K562 (cell line): ENCODE measurements around the gene PKD2. TPM values are rescaled to one million over a fixed set of nuclear protein-coding genes. Genes with fewer than 3 reads are reported as not detected.
A peak's percentile ranks its signal among the peaks of the same experiment; 100 is the strongest.

Experiments
- ATAC-seq: fragments of 200-7000 bp; cut with Tn5 transposase; 3 replicates; pipeline ENCODE4 v1.9.1; 2020; ENCODE audit warnings: moderate library complexity
- BruUV-seq: library from RNA; stranded (reverse); fragments of 400-500 nt; replicated peaks from 2 replicates; lab custom pipeline; 2021; lab: Mats Ljungman, UMichigan
- CTCF ChIA-PET: fragments of 300-600 bp; formaldehyde crosslinking; extraction: SDS; loops from one replicate; lab custom pipeline; 2021; ENCODE audit warnings: low intra/inter-chr PET ratio; lab: Yijun Ruan, JAX
- POLR2A ChIA-PET: fragments of 300-600, 350-650 bp; sonication (Branson Sonifier 250); formaldehyde crosslinking; extraction: SDS; loops from one replicate; lab custom pipeline; 2021; ENCODE audit warnings: antibody characterized with exemption, inconsistent platforms; lab: Yijun Ruan, JAX
- DNase-seq, 4 experiments: peaks; one replicate each; pipeline versions ENCODE4 v3.0.0 to v3.0.0-alpha.2; 2011 to 2018; ENCODE audit warnings: low spot score in 3 of 4, mixed read lengths in 3 of 4; ENCODE audit errors: extremely low read depth in 1 of 4
- FAIRE-seq: peaks from 2 replicates; lab custom pipeline; 2011; peaks lifted over from hg19 to GRCh38; lab: Jason Lieb, UNC
- H2AFZ ChIP-seq: 2 replicates; pipeline ENCODE4 v1.6.0; 2011; ENCODE audit warnings: low read depth, low read length, control low read depth, inconsistent platforms
- H3K27ac ChIP-seq: fragments of 200-600 bp; 3 replicates; pipeline ENCODE4 v1.8.0; 2011; ENCODE audit warnings: low read depth, mild to moderate bottlenecking, control low read depth, inconsistent platforms, low read length, moderate library complexity, mixed read lengths; ENCODE audit errors: extremely low read depth
- H3K27me3 ChIP-seq, 2 experiments: fragments of 300-600 bp in 1 of 2; 2 replicates in 1 of 2; 3 replicates in 1 of 2; pipeline versions ENCODE4 v1.6.0 to v1.8.0; 2011; ENCODE audit warnings: inconsistent platforms in 2 of 2, low read length in 2 of 2, mild to moderate bottlenecking in 1 of 2, mixed read lengths in 1 of 2, moderate library complexity in 1 of 2; ENCODE audit not compliant: control insufficient read depth in 2 of 2, insufficient read depth in 2 of 2
- H3K36me3 ChIP-seq: fragments of 300-600 bp; 3 replicates; pipeline ENCODE4 v1.8.0; 2011; ENCODE audit warnings: mild to moderate bottlenecking, low read length, inconsistent platforms; ENCODE audit not compliant: control insufficient read depth, insufficient read depth
- H3K4me1 ChIP-seq, 2 experiments: fragments of 200-600 bp in 1 of 2; replicated peaks in 1 of 2; 2 replicates in 1 of 2; 3 replicates in 1 of 2; pipeline versions ENCODE4 v1.5.1 to v1.8.0; 2011; ENCODE audit warnings: inconsistent platforms in 2 of 2, low read length in 2 of 2, mild to moderate bottlenecking in 1 of 2, mixed read lengths in 1 of 2, moderate library complexity in 1 of 2; ENCODE audit not compliant: control insufficient read depth in 2 of 2, insufficient read depth in 2 of 2
- H3K4me2 ChIP-seq: 2 replicates; pipeline ENCODE4 v1.6.1; 2011; ENCODE audit warnings: low read length, control low read depth, inconsistent platforms, mixed read lengths; ENCODE audit not compliant: insufficient read depth
- H3K4me3 ChIP-seq: fragments of 200-600 bp; sonication (generic), shearing (Covaris generic); 2 replicates; pipeline ENCODE4 v1.5.1; 2016; ENCODE audit warnings: control low read depth, inconsistent platforms
- H3K79me2 ChIP-seq: fragments of 200-600 bp; 3 replicates; pipeline ENCODE4 v1.8.0; 2011; ENCODE audit warnings: low read length, inconsistent platforms; ENCODE audit not compliant: control insufficient read depth, insufficient read depth
- H3K9ac ChIP-seq, 2 experiments: 2 replicates each; pipeline versions ENCODE4 v1.6.0 to v1.6.1; 2011; ENCODE audit warnings: low read depth in 2 of 2, low read length in 2 of 2, control low read depth in 1 of 2, inconsistent platforms in 1 of 2, mild to moderate bottlenecking in 1 of 2, mixed read lengths in 1 of 2; ENCODE audit not compliant: insufficient read depth in 1 of 2
- H3K9me1 ChIP-seq: one replicate; pipeline ENCODE4 v1.6.0; 2011; ENCODE audit warnings: inconsistent platforms, mild to moderate bottlenecking, low read length, moderate library complexity; ENCODE audit not compliant: control insufficient read depth, insufficient read depth
- H3K9me3 ChIP-seq: replicated peaks from 2 replicates; pipeline ENCODE4 v1.5.1; 2011; ENCODE audit warnings: low read depth, low read length, inconsistent platforms; ENCODE audit not compliant: control insufficient read depth, insufficient read depth
- H4K20me1 ChIP-seq: replicated peaks from 2 replicates; pipeline ENCODE4 v1.6.1; 2011; ENCODE audit warnings: low read length, inconsistent platforms, mixed read lengths; ENCODE audit not compliant: control insufficient read depth, insufficient read depth
- ATF4 ChIP-seq: fragments of 450-650 bp; formaldehyde crosslinking; IDR thresholded peaks from 2 replicates; pipeline ENCODE4 v1.4.0; 2022; ENCODE audit warnings: mild to moderate bottlenecking, moderate library complexity
- BDP1 ChIP-seq: IDR thresholded peaks from 3 replicates; pipeline ENCODE4 v1.6.1; 2011; ENCODE audit not compliant: insufficient read length, insufficient read depth
- CEBPG ChIP-seq, 3 experiments: fragments of 200-800 bp in 1 of 3; sonication (Bioruptor generic) in 1 of 3; sonication (generic) in 1 of 3; formaldehyde crosslinking in 1 of 3; IDR thresholded peaks in 2 of 3; conservative IDR thresholded peaks in 1 of 3; 2 replicates each; pipeline versions ENCODE4 v1.6.1 to v1.8.0; 2016 to 2022; ENCODE audit warnings: missing compliant biosample characterization in 2 of 3, missing genetic modification characterization in 2 of 3, mild to moderate bottlenecking in 1 of 3, missing genetic modification reagents in 1 of 3
- CREB1 ChIP-seq, 2 experiments: sonication (generic) in 1 of 2; formaldehyde crosslinking in 1 of 2; IDR thresholded peaks; 2 replicates each; pipeline versions ENCODE4 v1.6.1 to v1.8.0; 2012 to 2022; ENCODE audit warnings: inconsistent platforms in 1 of 2, mild to moderate bottlenecking in 1 of 2, missing genetic modification reagents in 1 of 2, moderate library complexity in 1 of 2
- CREBBP ChIP-seq: IDR thresholded peaks from one replicate; pipeline ENCODE4 v1.6.1; 2012; ENCODE audit warnings: low read depth, mild to moderate bottlenecking, control low read depth, inconsistent platforms, low read length
- CTBP1 ChIP-seq: fragments of 450-650 bp; IDR thresholded peaks from 2 replicates; pipeline ENCODE4 v1.6.1; 2016; ENCODE audit warnings: borderline replicate concordance
- FOXJ2 ChIP-seq: fragments of 200-800 bp; sonication (Bioruptor generic); IDR thresholded peaks from 2 replicates; pipeline ENCODE4 v1.6.1; 2016; ENCODE audit warnings: missing genetic modification characterization, missing compliant biosample characterization
- HLTF ChIP-seq: fragments of 450-650 bp; IDR thresholded peaks from 2 replicates; pipeline ENCODE4 v1.6.1; 2016
- HMG20B ChIP-seq: fragments of 250-450 bp; sonication (Bioruptor Pico); IDR thresholded peaks from 2 replicates; pipeline ENCODE4 v1.5.0; 2021; ENCODE audit warnings: mild to moderate bottlenecking
- TRIM24 ChIP-seq, 2 experiments: fragments of 450-650 bp; IDR thresholded peaks; 2 replicates each; pipeline ENCODE4 v1.6.1; 2016
- ZBTB9 ChIP-seq: fragments of 450-650 bp; formaldehyde crosslinking; IDR thresholded peaks from 2 replicates; pipeline ENCODE4 v1.4.0; 2020; ENCODE audit warnings: mild to moderate bottlenecking, moderate library complexity
- ZNF589 ChIP-seq: fragments of 200-800 bp; sonication (Bioruptor generic); IDR thresholded peaks from 2 replicates; pipeline ENCODE4 v1.6.1; 2016; ENCODE audit warnings: low read depth, missing genetic modification characterization, missing compliant biosample characterization
- ZNF639 ChIP-seq, 2 experiments: fragments of 200-800 bp in 1 of 2; sonication (Bioruptor generic) in 1 of 2; sonication (generic) in 1 of 2; formaldehyde crosslinking in 1 of 2; IDR thresholded peaks in 1 of 2; conservative IDR thresholded peaks in 1 of 2; 2 replicates each; pipeline versions ENCODE4 v1.5.0 to v1.6.1; 2016 to 2020; ENCODE audit warnings: missing compliant biosample characterization in 1 of 2, missing genetic modification characterization in 1 of 2, missing genetic modification reagents in 1 of 2
- WGBS: fragments of 100-300 bp; shearing (Covaris generic); methylation state at CpG from one replicate; pipeline ENCODE4 v1.1.6; 2016; ENCODE audit warnings: low coverage, mixed read lengths; ENCODE audit not compliant: insufficient coverage; ENCODE audit errors: missing lambda C conversion rate; 5-methylcytosine and 5-hydroxymethylcytosine counted together
- in situ Hi-C: fragments of 300-500 bp; cut with MboI; formaldehyde crosslinking; loops from 4 replicates; pipeline ENCODE4 v1.15.0; 2018; ENCODE audit warnings: inconsistent platforms, mixed read lengths
- intact Hi-C: fragments of 100-400 bp; cut with micrococcal nuclease; formaldehyde crosslinking; loops from 2 replicates; pipeline ENCODE4 v1.14.2; 2022
- polyA plus RNA-seq, 8 experiments: library from polyadenylated mRNA; depleted of rRNA in 4 of 8; stranded (reverse) in 5 of 8; unstranded in 3 of 8; fragments of >200 nt; fragmentation: Nextera tagmentation in 2 of 8; fragmentation: Illumina TruSeq in 1 of 8; extraction: Ambion mirVana in 2 of 8; extraction: Trizol in 1 of 8; gene quantifications; 2 replicates each; pipeline versions ENCODE4 v1.2.1 to v1.2.3, GENCODE V29; 2011 to 2014; ENCODE audit warnings: inconsistent platforms in 1 of 8, missing spikeins in 1 of 8
- total RNA-seq, 7 experiments: library from RNA; depleted of rRNA in 6 of 7; stranded (reverse); fragments of >200 nt in 6 of 7; fragmentation: Illumina TruSeq in 2 of 7; extraction: Trizol in 2 of 7; gene quantifications; 2 replicates each; pipeline versions ENCODE4 v1.2.1 to v1.2.3, GENCODE V29; 2011 to 2021; ENCODE audit warnings: low replicate concordance in 1 of 7
- TF ChIP-seq, protein P1 (sequence below), 2 experiments: fragments of 450-650 bp in 1 of 2; sonication (generic) in 1 of 2; formaldehyde crosslinking in 1 of 2; IDR thresholded peaks in 1 of 2; conservative IDR thresholded peaks in 1 of 2; 2 replicates each; pipeline versions ENCODE4 v1.6.1 to v1.8.1; 2016 to 2023; ENCODE audit warnings: mild to moderate bottlenecking in 2 of 2, moderate library complexity in 2 of 2, inconsistent platforms in 1 of 2, missing genetic modification reagents in 1 of 2

The PKD2 gene
- total and polyA plus RNA-seq, 9 of the 15 experiments (the other 6 are each of a cell fraction or from before 2014, with no cell fraction given): 0.11 to 1.2 (median 0.47) TPM

DNA sequence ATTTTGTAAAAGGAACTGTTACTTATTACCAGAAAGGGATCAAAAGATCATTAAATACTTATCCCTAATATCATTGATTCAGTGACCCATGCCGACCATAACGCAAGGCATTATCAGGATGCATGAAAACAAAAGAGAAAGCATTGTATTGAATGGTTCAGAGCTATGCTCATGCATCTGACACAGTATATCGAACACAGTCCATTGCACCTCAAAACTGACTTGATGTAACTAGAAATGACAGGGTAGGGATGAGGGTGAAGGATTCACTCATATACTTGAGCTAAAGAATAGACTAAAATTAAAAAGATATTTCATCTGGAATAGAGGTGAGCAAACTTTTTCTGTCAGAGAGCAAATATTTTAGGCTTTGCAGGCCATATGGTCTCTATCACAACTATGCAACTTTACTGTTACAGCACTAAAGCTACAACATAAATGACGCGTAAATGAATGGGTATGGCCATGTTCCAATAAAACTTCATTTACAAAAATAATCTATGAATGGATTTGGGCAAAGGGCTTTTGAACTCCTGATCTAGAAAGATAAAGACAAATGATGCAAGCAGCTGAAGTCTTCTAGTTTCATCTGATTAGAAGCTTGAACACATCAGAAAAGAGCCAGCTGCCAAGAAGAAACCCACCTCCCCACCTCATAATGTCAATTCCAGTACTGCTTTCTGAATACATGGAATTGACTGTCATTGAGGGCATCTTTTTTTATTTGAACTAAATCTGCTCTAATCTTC is 44.9 kb upstream of the PKD2 start:
- no peak overlapping the region for H3K9ac ChIP-seq
- BruUV-seq: no TSS peak
- DNase-seq (no peak), FAIRE-seq (peak; percentile 19), ATAC-seq (no peak)
- ChIA-PET CTCF (no interaction called here), POLR2A (no interaction called here)
- in situ Hi-C loops (no loop called here), intact Hi-C loops (no loop called here)
- no peaks in the 10 kb centered on the region for H3K9me1 ChIP-seq
- no peak overlapping the region for H3K4me3 ChIP-seq
- no peaks in the 10 kb centered on the region for H3K36me3 ChIP-seq
- no peak overlapping the region for H3K27ac ChIP-seq
- no peak overlapping the region for H2AFZ ChIP-seq
- peaks cover 0 to 21% of the 10 kb centered on the region in 2 experiments; a peak in 2 of 5 replicates for H3K27me3 ChIP-seq
- 9% methylated on average over 5 of the region's 5 CpGs for WGBS
- no peak overlapping the region for H3K4me2 ChIP-seq
- no peaks in the 10 kb centered on the region for H3K9me3 ChIP-seq
- peaks cover 0 to 10% of the 10 kb centered on the region in 2 experiments; a peak in 2 of 5 replicates for H3K4me1 ChIP-seq
- H4K20me1 ChIP-seq: no peaks in the 10 kb centered on the region
- no peaks in the 10 kb centered on the region for H3K79me2 ChIP-seq
- no peak for TF ChIP-seq HLTF
- TF ChIP-seq FOXJ2: peak; percentile 56; the same call in 1 of the 2 replicates
- TF ChIP-seq ATF4 (CRISPR knock-in tag): peak; percentile 72; the same call in 1 of the 2 replicates
- no peak for TF ChIP-seq CEBPG (CRISPR knock-in tag; IDR thresholded peaks at IDR 0.05)
- peak in 1 of 2 experiments; percentile 49; a peak in 1 of 4 replicates for TF ChIP-seq CEBPG (tag; conservative IDR thresholded peaks at IDR 0.05 in 1 of 2, IDR thresholded peaks at IDR 0.05 in 1 of 2)
- no peak for TF ChIP-seq CREBBP
- TF ChIP-seq CTBP1: no peak
- TF ChIP-seq HMG20B (CRISPR knock-in tag): no peak
- TF ChIP-seq ZNF589 (CRISPR knock-in tag): 0 out of 2 replicates have a peak, but pooled peaks have one; percentile 46
- no peak for TF ChIP-seq BDP1
- TF ChIP-seq CREB1 (IDR thresholded peaks at IDR 0.05): no peak
- TF ChIP-seq CREB1 (CRISPR knock-in tag; IDR thresholded peaks at IDR 0.05): no peak
- peak in 1 of 2 experiments; percentile 47; a peak in 1 of 4 replicates for TF ChIP-seq TRIM24 (IDR thresholded peaks at IDR 0.05)
- TF ChIP-seq, protein P1, sequence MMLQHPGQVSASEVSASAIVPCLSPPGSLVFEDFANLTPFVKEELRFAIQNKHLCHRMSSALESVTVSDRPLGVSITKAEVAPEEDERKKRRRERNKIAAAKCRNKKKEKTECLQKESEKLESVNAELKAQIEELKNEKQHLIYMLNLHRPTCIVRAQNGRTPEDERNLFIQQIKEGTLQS (IDR thresholded peaks at IDR 0.05): peak; percentile 35; the same call in 1 of the 2 replicates
- TF ChIP-seq, protein P1 (CRISPR knock-in tag; conservative IDR thresholded peaks at IDR 0.05): no peak
- peak in 1 of 2 experiments; percentile 27; a peak in 1 of 4 replicates for TF ChIP-seq ZNF639 (CRISPR knock-in tag; conservative IDR thresholded peaks at IDR 0.05 in 1 of 2, IDR thresholded peaks at IDR 0.05 in 1 of 2)
- TF ChIP-seq ZBTB9: 0 out of 2 replicates have a peak, but pooled peaks have one; percentile 50
